HEK293 (cell line): ENCODE measurements around the gene TNFAIP3.
A peak's percentile ranks its signal among the peaks of the same experiment; 100 is the strongest.

Experiments
- CTCF ChIA-PET: fragments of 350-600 bp; formaldehyde crosslinking; extraction: SDS; loops from one replicate; lab custom pipeline; 2021; ENCODE audit warnings: antibody characterized with exemption; lab: Yijun Ruan, JAX
- POLR2A ChIA-PET: fragments of 300-600 bp; formaldehyde crosslinking; extraction: SDS; loops from one replicate; lab custom pipeline; 2020; ENCODE audit warnings: antibody characterized with exemption, inconsistent platforms; lab: Yijun Ruan, JAX
- H3K27ac ChIP-seq: fragments of 200-500 bp; sonication (Bioruptor generic); 2 replicates; pipeline ENCODE4 v1.5.1; 2014; ENCODE audit warnings: low read depth, low read length, control low read depth, inconsistent platforms; ENCODE audit errors: extremely low read depth
- H3K36me3 ChIP-seq, 2 experiments: fragments of 200-500 bp in 1 of 2; sonication (Bioruptor generic) in 1 of 2; 1 replicate in 1 of 2; 2 replicates in 1 of 2; pipeline ENCODE4 v1.5.1; 2014 to 2017; ENCODE audit warnings: inconsistent platforms in 2 of 2, low read length in 2 of 2; ENCODE audit not compliant: control insufficient read depth in 2 of 2, insufficient read depth in 1 of 2
- H3K4me1 ChIP-seq: fragments of 200-500 bp; sonication (Bioruptor generic); 2 replicates; pipeline ENCODE4 v1.5.1; 2014; ENCODE audit warnings: mild to moderate bottlenecking, low read length, inconsistent platforms; ENCODE audit not compliant: control insufficient read depth, insufficient read depth
- H3K4me3 ChIP-seq: 2 replicates; pipeline ENCODE4 v1.5.1; 2011; ENCODE audit warnings: low read depth, mild to moderate bottlenecking, control low read depth, low read length, moderate library complexity
- H3K9me3 ChIP-seq: fragments of 200-500 bp; sonication (Bioruptor generic); 2 replicates; pipeline ENCODE4 v1.5.1; 2014; ENCODE audit warnings: low read depth, low read length, inconsistent platforms; ENCODE audit not compliant: control insufficient read depth, insufficient read depth
- BCL11B ChIP-seq: fragments of 450-650 bp; formaldehyde crosslinking; IDR thresholded peaks from 2 replicates; pipeline ENCODE4 v1.5.1; 2016; ENCODE audit warnings: low read depth, missing biosample characterization, missing genetic modification characterization
- MZF1 ChIP-seq: fragments of 450-650 bp; formaldehyde crosslinking; IDR thresholded peaks from 2 replicates; pipeline ENCODE4 v1.5.1; 2017; ENCODE audit warnings: missing biosample characterization, missing genetic modification characterization, borderline replicate concordance
- PRDM10 ChIP-seq: fragments of 450-650 bp; formaldehyde crosslinking; IDR thresholded peaks from 2 replicates; pipeline ENCODE4 v1.5.1; 2016; ENCODE audit warnings: missing biosample characterization, missing genetic modification characterization
- WT1 ChIP-seq: fragments of 450-650 bp; formaldehyde crosslinking; IDR thresholded peaks from 2 replicates; pipeline ENCODE4 v1.5.1; 2016; ENCODE audit warnings: missing biosample characterization, missing genetic modification characterization
- ZBTB10 ChIP-seq: fragments of 450-650 bp; formaldehyde crosslinking; IDR thresholded peaks from 2 replicates; pipeline ENCODE4 v1.5.1; 2016; ENCODE audit warnings: missing biosample characterization, missing genetic modification characterization
- ZBTB11 ChIP-seq: fragments of 450-650 bp; formaldehyde crosslinking; conservative IDR thresholded peaks from 2 replicates; pipeline ENCODE4 v1.5.1; 2016; ENCODE audit warnings: low read depth, missing biosample characterization, missing genetic modification characterization
- ZBTB17 ChIP-seq: fragments of 450-650 bp; formaldehyde crosslinking; IDR thresholded peaks from 2 replicates; pipeline ENCODE4 v1.5.1; 2016; ENCODE audit warnings: missing biosample characterization, missing genetic modification characterization
- ZBTB26 ChIP-seq: fragments of 450-650 bp; formaldehyde crosslinking; optimal IDR thresholded peaks from 2 replicates; pipeline ENCODE3; 2016; ENCODE audit warnings: missing biosample characterization, mild to moderate bottlenecking, missing genetic modification characterization
- ZFHX2 ChIP-seq: fragments of 450-650 bp; formaldehyde crosslinking; conservative IDR thresholded peaks from 2 replicates; pipeline ENCODE4 v1.5.1; 2016; ENCODE audit warnings: missing biosample characterization, missing genetic modification characterization
- ZNF184 ChIP-seq: fragments of 450-650 bp; IDR thresholded peaks from 2 replicates; pipeline ENCODE4 v1.5.1; 2018; ENCODE audit warnings: missing biosample characterization, mild to moderate bottlenecking, missing genetic modification characterization
- ZNF335 ChIP-seq: fragments of 450-650 bp; formaldehyde crosslinking; conservative IDR thresholded peaks from 2 replicates; pipeline ENCODE4 v1.5.1; 2016; ENCODE audit warnings: missing biosample characterization, missing genetic modification characterization
- ZNF398 ChIP-seq: fragments of 450-650 bp; formaldehyde crosslinking; IDR thresholded peaks from 2 replicates; pipeline ENCODE4 v1.5.1; 2017; ENCODE audit warnings: missing biosample characterization, missing genetic modification characterization
- ZNF416 ChIP-seq: fragments of 450-650 bp; formaldehyde crosslinking; IDR thresholded peaks from 2 replicates; pipeline ENCODE4 v1.5.1; 2016; ENCODE audit warnings: missing biosample characterization, missing genetic modification characterization
- ZNF768 ChIP-seq: fragments of 450-650 bp; formaldehyde crosslinking; IDR thresholded peaks from 2 replicates; pipeline ENCODE4 v1.5.1; 2018; ENCODE audit warnings: missing biosample characterization, mild to moderate bottlenecking, missing genetic modification characterization

The TNFAIP3 gene

GRCh38 chr6:137875606-137876005, 8.5 kb downstream of the TNFAIP3 start:
- no peaks in the 10 kb centered on the region for H3K4me1 ChIP-seq
- POLR2A ChIA-PET = no interaction called here
- no peaks in the 10 kb centered on the region for H3K9me3 ChIP-seq
- CTCF ChIA-PET = interaction anchor here (0.6 to 1.8 kb wide), 3 partner anchors 8 to 1696 kb away, joined by 3 to 5 read pairs (median 3); partner anchors contain the start of gene TNFAIP3
- peaks cover 0 to 82% of the 10 kb centered on the region in 2 experiments; a peak in 1 of 3 replicates for H3K36me3 ChIP-seq
- H3K4me3 ChIP-seq = no peak overlapping the region
- H3K27ac ChIP-seq = no peak overlapping the region
- TF ChIP-seq WT1 (tag by site-specific recombination) = no peak
- no peak for TF ChIP-seq ZNF335
- TF ChIP-seq ZNF416 (tag by site-specific recombination) = no peak
- no peak for TF ChIP-seq ZBTB26
- TF ChIP-seq ZFHX2 = no peak

GRCh38 chr6:137876547-137876946, 9.5 kb downstream of the TNFAIP3 start:
- H3K36me3 ChIP-seq = peaks cover 0 to 87% of the 10 kb centered on the region in 2 experiments; a peak in 1 of 3 replicates
- no peak overlapping the region for H3K4me3 ChIP-seq

GRCh38 chr6:137877113-137877512, 10.1 kb downstream of the TNFAIP3 start:
- CTCF ChIA-PET = interaction anchor here (0.6 to 1.3 kb wide), 6 partner anchors 10 to 714 kb away, joined by 3 to 5 read pairs (median 4); partner anchors contain the start of gene TNFAIP3
- H3K36me3 ChIP-seq = peaks cover 0 to 86% of the 10 kb centered on the region in 2 experiments; a peak in 1 of 3 replicates
- no peaks in the 10 kb centered on the region for H3K9me3 ChIP-seq
- H3K4me3 ChIP-seq = no peak overlapping the region
- TF ChIP-seq ZNF184 (tag by site-specific recombination) (no peak), ZBTB11 (no peak), PRDM10 (no peak), MZF1 (no peak), ZBTB10 (tag by site-specific recombination) (no peak), ZNF398 (no peak), ZBTB17 (no peak)
- POLR2A ChIA-PET = no interaction called here
- H3K27ac ChIP-seq = no peak overlapping the region
- H3K4me1 ChIP-seq = no peaks in the 10 kb centered on the region

More at GRCh38 chr6:137876547-137876946, 9.5 kb downstream of the TNFAIP3 start:
- CTCF ChIA-PET = interaction anchor here (0.7 to 1.3 kb wide), 5 partner anchors 9 to 715 kb away, joined by 3 to 5 read pairs (median 3); partner anchors contain the start of gene TNFAIP3
- Histone ChIP-seq H3K27ac (no peak overlapping the region), H3K4me1 (no peaks in the 10 kb centered on the region), H3K9me3 (no peaks in the 10 kb centered on the region)
- TF ChIP-seq BCL11B (tag by site-specific recombination) (no peak), ZNF768 (tag by site-specific recombination) (peak; percentile 66; the same call in 1 of the 2 replicates)
- POLR2A ChIA-PET = no interaction called here
